Keratinocyte (primary cell): ENCODE data around the gene RC3H1. TPM values are rescaled to one million over a fixed set of nuclear protein-coding genes. Genes with fewer than 3 reads are reported as not detected.

Experiments
- DNase-seq: peaks from one replicate; pipeline ENCODE4 v3.0.0-alpha.2; 2011; ENCODE audit warnings: low read depth, missing footprints, low spot score
- FAIRE-seq: peaks from 2 replicates; lab custom pipeline; 2011; peaks lifted over from hg19 to GRCh38; lab: Jason Lieb, UNC
- H2AFZ ChIP-seq: 2 replicates; pipeline ENCODE4 v1.6.0; 2012; ENCODE audit warnings: low read length, control low read depth, inconsistent platforms; ENCODE audit not compliant: control insufficient read depth
- H3K27ac ChIP-seq: 2 replicates; pipeline ENCODE4 v1.5.1; 2011; ENCODE audit warnings: low read length; ENCODE audit not compliant: control insufficient read depth, insufficient read depth
- H3K27me3 ChIP-seq: 3 replicates; pipeline ENCODE4 v1.6.0; 2011; ENCODE audit warnings: low read length; ENCODE audit not compliant: control insufficient read depth, insufficient read depth; ENCODE audit errors: extremely low read depth
- H3K36me3 ChIP-seq, 2 experiments: 2 replicates in 1 of 2; 3 replicates in 1 of 2; pipeline ENCODE4 v1.5.1; 2011; ENCODE audit warnings: low read length in 2 of 2, mild to moderate bottlenecking in 1 of 2; ENCODE audit not compliant: control insufficient read depth in 2 of 2, insufficient read depth in 2 of 2; ENCODE audit errors: extremely low read depth in 1 of 2
- H3K4me1 ChIP-seq: 3 replicates; pipeline ENCODE4 v1.5.1; 2011; ENCODE audit warnings: low read length; ENCODE audit not compliant: control insufficient read depth, insufficient read depth; ENCODE audit errors: extremely low read depth
- H3K4me2 ChIP-seq: 3 replicates; pipeline ENCODE4 v1.6.0; 2011; ENCODE audit warnings: low read depth, low read length; ENCODE audit not compliant: control insufficient read depth, insufficient read depth; ENCODE audit errors: extremely low read depth
- H3K4me3 ChIP-seq, 3 experiments: fragments of 200-600 bp in 1 of 3; sonication (generic) in 1 of 3; 2 replicates in 2 of 3; 3 replicates in 1 of 3; pipeline ENCODE4 v1.5.1; 2011 to 2016; ENCODE audit warnings: low read length in 3 of 3, mild to moderate bottlenecking in 3 of 3, control low read depth in 2 of 3, inconsistent platforms in 1 of 3, low read depth in 1 of 3, mixed read lengths in 1 of 3, mixed run types in 1 of 3, moderate library complexity in 1 of 3; ENCODE audit not compliant: control insufficient read depth in 2 of 3, insufficient read depth in 2 of 3; ENCODE audit errors: extremely low read depth in 1 of 3
- H3K79me2 ChIP-seq: 2 replicates; pipeline ENCODE4 v1.6.0; 2012; ENCODE audit warnings: low read length; ENCODE audit not compliant: control insufficient read depth, insufficient read depth
- H3K9ac ChIP-seq: 3 replicates; pipeline ENCODE4 v1.6.0; 2011; ENCODE audit warnings: low read length; ENCODE audit not compliant: control insufficient read depth, insufficient read depth; ENCODE audit errors: extremely low read depth
- H3K9me1 ChIP-seq: 3 replicates; pipeline ENCODE4 v1.6.0; 2011; ENCODE audit warnings: low read length; ENCODE audit not compliant: control insufficient read depth, insufficient read depth; ENCODE audit errors: extremely low read depth
- H3K9me3 ChIP-seq: 2 replicates; pipeline ENCODE4 v1.5.1; 2012; ENCODE audit warnings: low read depth, low read length; ENCODE audit not compliant: control insufficient read depth
- H4K20me1 ChIP-seq: 3 replicates; pipeline ENCODE4 v1.6.0; 2011; ENCODE audit warnings: low read length; ENCODE audit not compliant: control insufficient read depth, insufficient read depth; ENCODE audit errors: extremely low read depth
- EZH2 ChIP-seq: IDR thresholded peaks from one replicate; pipeline ENCODE4 v1.6.1; 2012; ENCODE audit warnings: inconsistent platforms, mild to moderate bottlenecking, low read length, moderate library complexity
- dilution Hi-C: fragments of 300-500 bp; cut with MboI; formaldehyde crosslinking; loops from one replicate; pipeline ENCODE4 v1.7.0; 2020; ENCODE audit warnings: low sequenced_read_pairs; ENCODE audit not compliant: extremely low pct_ligation_motif_present
- polyA plus RNA-seq, 5 experiments: library from polyadenylated mRNA; depleted of rRNA in 3 of 5; stranded (reverse) in 3 of 5; stranded (forward) in 1 of 5; unstranded in 1 of 5; fragments of >200 nt; gene quantifications; 1 replicate in 1 of 5; 2 replicates in 3 of 5; 3 replicates in 1 of 5; pipeline versions ENCODE4 v1.2.1 to v1.2.3, GENCODE V29; 2011 to 2012; ENCODE audit warnings: missing spikeins in 2 of 5, low read depth in 1 of 5, low replicate concordance in 1 of 5
- TF ChIP-seq, protein P1 (sequence below), 3 experiments: IDR thresholded peaks in 1 of 3; conservative IDR thresholded peaks in 1 of 3; optimal IDR thresholded peaks in 1 of 3; 2 replicates in 2 of 3; 3 replicates in 1 of 3; pipeline versions ENCODE3 to v1.5.1; 2011; ENCODE audit warnings: low read length in 3 of 3, mild to moderate bottlenecking in 3 of 3, moderate library complexity in 2 of 3, control low read depth in 1 of 3, inconsistent platforms in 1 of 3; ENCODE audit not compliant: insufficient read depth in 2 of 3; ENCODE audit errors: extremely low read depth in 1 of 3

RC3H1 gene
- polyA plus RNA-seq, 1 donor (not counting 4 experiments of a cell fraction or from before 2014, with no cell fraction given) = 10.4 TPM

GRCh38 chr1:174036798-174037197 lies 14.6 kb upstream of the RC3H1 start:
- H4K20me1 ChIP-seq = no peaks in the 10 kb centered on the region
- H3K4me1 ChIP-seq = no peaks in the 10 kb centered on the region
- no peaks in the 10 kb centered on the region for H3K79me2 ChIP-seq
- no peak overlapping the region for H2AFZ ChIP-seq
- H3K27ac ChIP-seq = no peak overlapping the region
- no peak overlapping the region for H3K4me3 ChIP-seq
- dilution Hi-C loops = no loop called here
- no peaks in the 10 kb centered on the region for H3K27me3 ChIP-seq
- H3K9me1 ChIP-seq = no peaks in the 10 kb centered on the region
- no peak overlapping the region for H3K9ac ChIP-seq
- H3K9me3 ChIP-seq = no peaks in the 10 kb centered on the region
- TF ChIP-seq EZH2 = no peak
- TF ChIP-seq, protein P1, sequence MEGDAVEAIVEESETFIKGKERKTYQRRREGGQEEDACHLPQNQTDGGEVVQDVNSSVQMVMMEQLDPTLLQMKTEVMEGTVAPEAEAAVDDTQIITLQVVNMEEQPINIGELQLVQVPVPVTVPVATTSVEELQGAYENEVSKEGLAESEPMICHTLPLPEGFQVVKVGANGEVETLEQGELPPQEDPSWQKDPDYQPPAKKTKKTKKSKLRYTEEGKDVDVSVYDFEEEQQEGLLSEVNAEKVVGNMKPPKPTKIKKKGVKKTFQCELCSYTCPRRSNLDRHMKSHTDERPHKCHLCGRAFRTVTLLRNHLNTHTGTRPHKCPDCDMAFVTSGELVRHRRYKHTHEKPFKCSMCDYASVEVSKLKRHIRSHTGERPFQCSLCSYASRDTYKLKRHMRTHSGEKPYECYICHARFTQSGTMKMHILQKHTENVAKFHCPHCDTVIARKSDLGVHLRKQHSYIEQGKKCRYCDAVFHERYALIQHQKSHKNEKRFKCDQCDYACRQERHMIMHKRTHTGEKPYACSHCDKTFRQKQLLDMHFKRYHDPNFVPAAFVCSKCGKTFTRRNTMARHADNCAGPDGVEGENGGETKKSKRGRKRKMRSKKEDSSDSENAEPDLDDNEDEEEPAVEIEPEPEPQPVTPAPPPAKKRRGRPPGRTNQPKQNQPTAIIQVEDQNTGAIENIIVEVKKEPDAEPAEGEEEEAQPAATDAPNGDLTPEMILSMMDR (optimal IDR thresholded peaks at IDR 0.05 in 1 of 3, IDR thresholded peaks at IDR 0.05 in 1 of 3, conservative IDR thresholded peaks at IDR 0.05 in 1 of 3; ENCODE audit: extremely low read depth in 1 of 3, insufficient read depth in 2 of 3, low read length in 3 of 3) = no peak
- no peak overlapping the region for H3K4me2 ChIP-seq
- no peak for FAIRE-seq
- no peak for DNase-seq
- H3K36me3 ChIP-seq = no peaks in the 10 kb centered on the region

DNA sequence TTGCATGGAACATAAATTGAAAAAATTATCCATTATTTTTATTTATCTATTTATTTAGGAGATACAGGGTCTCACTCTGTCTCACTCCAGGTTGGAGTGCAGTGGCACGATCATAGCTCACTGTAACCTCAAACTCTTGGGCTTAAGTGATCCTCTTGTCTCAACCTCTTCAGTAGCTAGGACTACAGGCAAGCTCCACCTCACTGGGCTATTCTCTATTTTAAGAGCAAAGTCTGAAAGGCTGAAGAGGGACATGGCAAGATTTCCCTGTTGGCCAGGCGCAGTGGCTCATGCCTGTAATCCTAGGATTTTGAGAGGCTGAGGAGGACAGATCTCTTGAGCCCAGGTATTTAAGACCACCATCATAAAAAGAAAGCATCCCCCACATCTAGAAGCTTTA lies 14.0 kb upstream of the RC3H1 start:
- Histone ChIP-seq H3K27ac (no peak overlapping the region), H3K4me1 (no peaks in the 10 kb centered on the region), H3K9me1 (no peaks in the 10 kb centered on the region), H3K27me3 (no peaks in the 10 kb centered on the region), H2AFZ (no peak overlapping the region), H3K4me2 (no peak overlapping the region), H3K9me3 (no peaks in the 10 kb centered on the region), H4K20me1 (no peaks in the 10 kb centered on the region), H3K36me3 (no peaks in the 10 kb centered on the region), H3K9ac (no peak overlapping the region), H3K4me3 (no peak overlapping the region), H3K79me2 (no peaks in the 10 kb centered on the region)
- no peak for DNase-seq
- TF ChIP-seq, protein P1 (optimal IDR thresholded peaks at IDR 0.05 in 1 of 3, IDR thresholded peaks at IDR 0.05 in 1 of 3, conservative IDR thresholded peaks at IDR 0.05 in 1 of 3; ENCODE audit: extremely low read depth in 1 of 3, insufficient read depth in 2 of 3, low read length in 3 of 3) = no peak
- TF ChIP-seq EZH2 = no peak
- dilution Hi-C loops = no loop called here
- no peak for FAIRE-seq
